Left renal pelvis (tissue), 4 donors: Measurements from ENCODE around the gene GBP6. TPM values are rescaled to one million over a fixed set of nuclear protein-coding genes. Genes with fewer than 3 reads are reported as not detected.

Experiments used
- polyA plus RNA-seq, 4 donors: library from polyadenylated mRNA; unstranded; fragments of 120-200 nt; gene quantifications; one replicate each; pipeline ENCODE4 v1.2.1, GENCODE V29; 2013; ENCODE audit not compliant: insufficient read length in 4 of 4

Gene GBP6
- polyA plus RNA-seq, 4 donors = 0.05 TPM; not detected in 3

Other genes with a start within 250 kb of the GBP6 start
- 1 to 10 TPM; 1.5 to 4.3 (median 3.0) TPM for gene GBP2, start 237.9 kb upstream of the GBP6 start, polyA plus RNA-seq
- under 1 TPM in 2 of 4 donors, not detected in 2; 0.11 to 0.46 TPM for gene GBP7, start 188.1 kb upstream of the GBP6 start, polyA plus RNA-seq
- 10 to 100 TPM in 1 of 4 donors, 1 to 10 TPM in 3; 4.2 to 13.5 (median 7.7) TPM for gene GBP4, start 165.1 kb upstream of the GBP6 start, polyA plus RNA-seq
- under 1 TPM; 0.20 to 0.71 (median 0.35) TPM for gene GBP5, start 91.2 kb upstream of the GBP6 start, polyA plus RNA-seq
- gene LRRC8B, start 160.8 kb downstream of the GBP6 start, polyA plus RNA-seq = 10 to 100 TPM in 1 of 4 donors, 1 to 10 TPM in 3; 4.7 to 10.5 (median 9.0) TPM